Lung (tissue), 12 donors: ENCODE data around the gene RNF215. TPM values are rescaled to one million over a fixed set of nuclear protein-coding genes. Genes with fewer than 3 reads are reported as not detected.
A peak's percentile ranks its signal among the peaks of the same experiment; 100 is the strongest.

ENCODE experiments used
- ATAC-seq: fragments of 200-7000 bp; cut with Tn5 transposase; one replicate; pipeline ENCODE4 v1.9.1; 2020; ENCODE audit warnings: moderate number of reproducible peaks; ENCODE audit not compliant: insufficient read depth, low FRiP score
- DNase-seq, 3 donors: peaks; one replicate each; pipeline ENCODE4 v3.0.0-alpha.2; 2013 to 2017
- H3K27ac ChIP-seq, 2 donors: one replicate each; pipeline ENCODE4 v1.5.1; 2013; ENCODE audit warnings: mild to moderate bottlenecking in 2 of 2, moderate library complexity in 2 of 2, control low read depth in 1 of 2, inconsistent platforms in 1 of 2, low read depth in 1 of 2, low read length in 1 of 2
- H3K27me3 ChIP-seq, 3 donors: one replicate each; pipeline ENCODE4 v1.5.1; 2013; ENCODE audit warnings: low read length in 2 of 3; ENCODE audit not compliant: control insufficient read depth in 3 of 3, insufficient read depth in 3 of 3
- H3K36me3 ChIP-seq, 4 donors: one replicate each; pipeline ENCODE4 v1.5.1; 2013; ENCODE audit warnings: low read length in 4 of 4, mild to moderate bottlenecking in 1 of 4, moderate library complexity in 1 of 4; ENCODE audit not compliant: control insufficient read depth in 4 of 4, insufficient read depth in 4 of 4
- H3K4me1 ChIP-seq, 5 donors: one replicate each; pipeline ENCODE4 v1.5.1; 2013; ENCODE audit warnings: low read length in 5 of 5, mild to moderate bottlenecking in 2 of 5, moderate library complexity in 1 of 5; ENCODE audit not compliant: control insufficient read depth in 5 of 5, insufficient read depth in 5 of 5
- H3K4me3 ChIP-seq: one replicate; pipeline ENCODE4 v1.5.1; 2013; ENCODE audit warnings: mild to moderate bottlenecking, control low read depth, moderate library complexity
- H3K9ac ChIP-seq, 2 donors: one replicate each; pipeline ENCODE4 v1.5.1; 2013; ENCODE audit warnings: low read length in 2 of 2, control low read depth in 1 of 2; ENCODE audit not compliant: insufficient read depth in 1 of 2
- H3K9me3 ChIP-seq, 4 donors: one replicate each; pipeline ENCODE4 v1.5.1; 2013; ENCODE audit warnings: low read length in 3 of 4, mild to moderate bottlenecking in 1 of 4, moderate library complexity in 1 of 4; ENCODE audit not compliant: control insufficient read depth in 4 of 4, insufficient read depth in 3 of 4
- WGBS, 2 donors: extraction: QIAGEN DNeasy Blood & Tissue Kit; methylation state at CpG; one replicate each; pipeline ENCODE4 v1.1.7; 2013; 5-methylcytosine and 5-hydroxymethylcytosine counted together
- polyA plus RNA-seq, 2 donors: library from polyadenylated mRNA; stranded (reverse); fragments of 200-250 nt; gene quantifications; one replicate each; pipeline ENCODE4 v1.2.1, GENCODE V29; 2013
- total RNA-seq, 2 donors: library from RNA; depleted of rRNA in 1 of 2; stranded (reverse); fragments of >200 nt in 1 of 2; gene quantifications; one replicate each; pipeline ENCODE4 v1.2.1, GENCODE V29; 2014 to 2021
- TF ChIP-seq, protein P1 (sequence below): IDR thresholded peaks from 2 replicates; pipeline ENCODE4 v1.5.1; 2012; ENCODE audit warnings: mild to moderate bottlenecking; ENCODE audit errors: control extremely low read depth, extremely low read depth
- donor health status: control.
- donor health status: control.
- donor health status: Bipolar disorder and iron deficiency.
- donor health status: healthy.
- donor health status: DM: yes; HTN: yes; CAD: no.

RNF215 gene
- total and polyA plus RNA-seq, 4 donors = 8.5 to 19.7 (median 9.6) TPM

DNA sequence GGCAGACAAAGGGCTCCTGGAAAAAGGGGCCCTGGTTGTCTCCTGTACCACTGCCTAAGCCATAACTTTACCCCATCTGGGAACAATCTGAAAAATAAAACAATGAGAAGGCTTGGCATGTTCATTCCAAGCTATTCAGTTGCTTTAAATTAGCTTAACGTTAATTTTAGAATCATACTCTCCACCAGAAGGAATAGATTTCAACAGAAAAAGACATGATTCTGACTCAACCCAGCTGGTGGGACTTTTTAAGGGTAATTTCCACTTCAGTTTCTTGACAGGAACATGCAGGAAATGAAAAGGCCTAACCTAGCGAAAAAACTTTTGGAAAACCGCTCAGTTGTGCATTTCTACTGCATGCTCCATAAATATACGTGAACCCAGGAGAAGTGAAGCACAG, 38.4 kb downstream of the RNF215 start:
- 75 to 88% methylated on average over 4 of the region's 4 CpGs for WGBS, 2 donors
- H3K36me3 ChIP-seq = peaks cover 44 to 49% (median 48%) of the 10 kb centered on the region in 4 donors
- no peak overlapping the region for H3K27ac ChIP-seq
- no peaks in the 10 kb centered on the region for H3K27me3 ChIP-seq
- ATAC-seq = no peak
- TF ChIP-seq, protein P1, sequence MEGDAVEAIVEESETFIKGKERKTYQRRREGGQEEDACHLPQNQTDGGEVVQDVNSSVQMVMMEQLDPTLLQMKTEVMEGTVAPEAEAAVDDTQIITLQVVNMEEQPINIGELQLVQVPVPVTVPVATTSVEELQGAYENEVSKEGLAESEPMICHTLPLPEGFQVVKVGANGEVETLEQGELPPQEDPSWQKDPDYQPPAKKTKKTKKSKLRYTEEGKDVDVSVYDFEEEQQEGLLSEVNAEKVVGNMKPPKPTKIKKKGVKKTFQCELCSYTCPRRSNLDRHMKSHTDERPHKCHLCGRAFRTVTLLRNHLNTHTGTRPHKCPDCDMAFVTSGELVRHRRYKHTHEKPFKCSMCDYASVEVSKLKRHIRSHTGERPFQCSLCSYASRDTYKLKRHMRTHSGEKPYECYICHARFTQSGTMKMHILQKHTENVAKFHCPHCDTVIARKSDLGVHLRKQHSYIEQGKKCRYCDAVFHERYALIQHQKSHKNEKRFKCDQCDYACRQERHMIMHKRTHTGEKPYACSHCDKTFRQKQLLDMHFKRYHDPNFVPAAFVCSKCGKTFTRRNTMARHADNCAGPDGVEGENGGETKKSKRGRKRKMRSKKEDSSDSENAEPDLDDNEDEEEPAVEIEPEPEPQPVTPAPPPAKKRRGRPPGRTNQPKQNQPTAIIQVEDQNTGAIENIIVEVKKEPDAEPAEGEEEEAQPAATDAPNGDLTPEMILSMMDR = no peak
- peak overlapping the region in 1 of 2 donors; percentile 63 for H3K9ac ChIP-seq
- H3K4me3 ChIP-seq = no peak overlapping the region
- peaks cover 0 to 23% (median 0%) of the 10 kb centered on the region in 5 donors for H3K4me1 ChIP-seq
- peak; percentile 31 to 92 (median 86) for DNase-seq
- no peaks in the 10 kb centered on the region for H3K9me3 ChIP-seq

DNA sequence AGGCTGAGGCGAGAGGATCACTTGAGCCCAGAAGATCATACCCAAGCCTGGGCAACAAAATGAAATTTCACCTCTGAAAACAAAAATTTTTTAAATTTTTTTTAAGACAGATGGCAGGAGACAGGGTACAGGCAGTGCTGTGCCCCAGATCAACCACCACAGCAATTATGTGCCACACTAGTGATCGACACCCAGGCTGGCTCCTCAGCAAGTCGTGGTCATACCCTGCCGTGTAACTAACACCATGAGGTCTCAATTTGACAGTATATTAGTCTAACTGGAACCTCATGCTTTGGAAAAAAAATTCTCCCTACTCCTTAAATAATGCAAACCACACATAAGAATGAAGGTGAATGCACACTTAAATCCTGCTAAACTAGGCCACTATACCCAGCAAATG, 38.8 kb downstream of the RNF215 start:
- Histone ChIP-seq H3K27ac (no peak overlapping the region), H3K4me3 (no peak overlapping the region), H3K9me3 (no peaks in the 10 kb centered on the region), H3K27me3 (no peaks in the 10 kb centered on the region), H3K36me3 (peaks cover 47 to 53% (median 50%) of the 10 kb centered on the region in 4 donors), H3K9ac (peak overlapping the region in 1 of 2 donors; percentile 63), H3K4me1 (peaks cover 0 to 23% (median 0%) of the 10 kb centered on the region in 5 donors)
- 79 to 84% methylated on average over 4 of the region's 4 CpGs for WGBS, 2 donors
- DNase-seq = no peak
- ATAC-seq = no peak
- TF ChIP-seq, protein P1 = no peak

DNA sequence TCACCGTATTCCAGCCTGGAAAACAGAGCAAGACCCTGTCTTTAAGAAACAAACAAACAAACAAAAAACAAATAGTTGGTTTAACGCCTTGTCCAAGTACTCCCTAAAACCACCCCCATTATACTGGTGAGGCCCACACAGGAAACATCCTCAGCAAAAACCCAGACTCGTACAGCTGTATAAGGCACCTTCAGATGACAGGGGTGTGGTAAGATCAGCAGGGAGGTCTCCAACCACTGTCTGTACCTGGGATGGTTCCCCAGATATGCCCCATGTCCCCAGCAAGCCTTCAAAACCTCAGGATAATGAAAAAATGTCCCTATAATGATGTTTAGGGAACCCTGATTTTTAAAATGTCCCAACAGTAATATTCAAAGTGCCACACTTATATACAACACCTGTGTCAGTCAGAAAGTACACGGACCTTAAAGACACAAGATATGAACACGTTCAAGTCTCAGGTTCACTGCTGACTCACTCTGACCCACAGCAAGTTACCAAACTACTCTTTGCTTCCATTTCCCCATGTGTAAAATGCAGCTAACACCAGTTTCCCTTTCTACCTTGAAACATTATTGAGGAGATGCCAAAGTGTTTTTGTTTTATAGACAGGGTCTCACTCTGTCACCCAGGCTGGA, 39.8 kb downstream of the RNF215 start:
- WGBS, 2 donors = 70 to 71% methylated on average over 5 of the region's 5 CpGs
- Histone ChIP-seq H3K9me3 (no peaks in the 10 kb centered on the region), H3K27me3 (no peaks in the 10 kb centered on the region), H3K4me1 (peaks cover 0 to 23% (median 0%) of the 10 kb centered on the region in 5 donors), H3K36me3 (peaks cover 54 to 57% (median 56%) of the 10 kb centered on the region in 4 donors), H3K4me3 (no peak overlapping the region), H3K27ac (no peak overlapping the region), H3K9ac (peak overlapping the region in 1 of 2 donors; percentile 28)
- TF ChIP-seq, protein P1 = no peak
- DNase-seq (no peak), ATAC-seq (no peak)
